Esophagus muscularis mucosa (tissue), 4 donors: ENCODE data around the gene TVP23C. TPM values are rescaled to one million over a fixed set of nuclear protein-coding genes. Genes with fewer than 3 reads are reported as not detected.
A peak's percentile ranks its signal among the peaks of the same experiment; 100 is the strongest.
"Not testable (repeated sequence)": the region's sequence is repeated elsewhere in the genome, so short reads cannot be mapped to it uniquely, and the experiment has no call there.

Experiments used
- DNase-seq: peaks from one replicate; pipeline ENCODE4 v3.0.0-alpha.2; 2017; ENCODE audit errors: extremely low spot score
- H3K27ac ChIP-seq, 4 donors: fragments of 200-600 bp; sonication (generic); replicated peaks in 1 of 4; 1 replicate in 3 of 4; 2 replicates in 1 of 4; pipeline ENCODE4 v1.5.1; 2016 to 2019; ENCODE audit warnings: mild to moderate bottlenecking in 1 of 4
- H3K27me3 ChIP-seq, 4 donors: fragments of 200-600 bp; sonication (generic); one replicate each; pipeline versions ENCODE4 v1.5.1 to v1.6.0; 2016 to 2019
- H3K36me3 ChIP-seq, 4 donors: fragments of 200-600 bp; sonication (generic); one replicate each; pipeline ENCODE4 v1.5.1; 2016 to 2019
- H3K4me1 ChIP-seq, 4 donors: fragments of 200-600 bp; sonication (generic); one replicate each; pipeline ENCODE4 v1.5.1; 2016 to 2019
- H3K4me3 ChIP-seq, 4 donors: fragments of 200-600 bp; sonication (generic); 1 replicate in 2 of 4; 2 replicates in 2 of 4; pipeline ENCODE4 v1.5.1; 2016 to 2019; ENCODE audit warnings: mild to moderate bottlenecking in 4 of 4, moderate library complexity in 1 of 4
- H3K9me3 ChIP-seq, 4 donors: fragments of 200-600 bp; sonication (generic); 1 replicate in 3 of 4; 2 replicates in 1 of 4; pipeline ENCODE4 v1.5.1; 2016 to 2019
- WGBS: methylation state at CpG from one replicate; pipeline ENCODE4 v1.1.5; 2018; 5-methylcytosine and 5-hydroxymethylcytosine counted together
- intact Hi-C: fragments of 100-400 bp; cut with DNase I; formaldehyde crosslinking; loops from one replicate; pipeline ENCODE4 v1.15.1; 2023
- total RNA-seq, 4 donors: library from RNA; depleted of rRNA; stranded (reverse); fragments of >200 nt; gene quantifications; one replicate each; pipeline versions ENCODE4 v1.1.0 to v1.2.1, GENCODE V29; 2016
- TF ChIP-seq, protein P1 (sequence below), 3 experiments: fragments of 200-600 bp in 2 of 3; fragments of 450-650 bp in 1 of 3; sonication (generic) in 2 of 3; IDR thresholded peaks; one replicate each; pipeline ENCODE4 v1.5.1; 2017 to 2019; ENCODE audit warnings: antibody characterized with exemption in 3 of 3, mild to moderate bottlenecking in 2 of 3, moderate library complexity in 1 of 3

TVP23C gene
- total RNA-seq, 4 donors from 2014 or later = 4.3 to 19.9 (median 6.1) TPM

DNA sequence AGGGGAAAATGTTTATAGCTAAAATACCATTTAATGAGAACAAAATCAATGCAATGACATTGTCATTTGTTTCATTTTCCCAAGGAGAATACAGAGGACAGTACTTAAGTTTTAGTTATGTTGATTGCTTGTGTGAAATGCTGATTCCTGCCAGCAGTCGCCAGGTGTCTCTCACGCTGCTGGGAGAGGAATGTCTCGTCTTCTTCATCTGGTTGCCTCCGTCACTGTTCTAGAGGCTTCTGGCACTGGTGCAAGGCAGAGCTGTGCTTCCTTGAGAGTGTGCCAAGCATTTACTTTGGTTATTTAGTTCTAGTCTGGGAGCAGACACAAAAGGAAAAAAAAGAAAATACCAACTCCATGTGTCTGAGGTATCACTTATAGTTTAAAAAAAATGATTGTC is 10.6 kb upstream of the TVP23C start:
- H3K4me1 ChIP-seq, H3K36me3 ChIP-seq, DNase-seq, intact Hi-C loops, H3K4me3 ChIP-seq, H3K27ac ChIP-seq, H3K9me3 ChIP-seq, H3K27me3 ChIP-seq: not testable (repeated sequence)
- TF ChIP-seq, protein P1, sequence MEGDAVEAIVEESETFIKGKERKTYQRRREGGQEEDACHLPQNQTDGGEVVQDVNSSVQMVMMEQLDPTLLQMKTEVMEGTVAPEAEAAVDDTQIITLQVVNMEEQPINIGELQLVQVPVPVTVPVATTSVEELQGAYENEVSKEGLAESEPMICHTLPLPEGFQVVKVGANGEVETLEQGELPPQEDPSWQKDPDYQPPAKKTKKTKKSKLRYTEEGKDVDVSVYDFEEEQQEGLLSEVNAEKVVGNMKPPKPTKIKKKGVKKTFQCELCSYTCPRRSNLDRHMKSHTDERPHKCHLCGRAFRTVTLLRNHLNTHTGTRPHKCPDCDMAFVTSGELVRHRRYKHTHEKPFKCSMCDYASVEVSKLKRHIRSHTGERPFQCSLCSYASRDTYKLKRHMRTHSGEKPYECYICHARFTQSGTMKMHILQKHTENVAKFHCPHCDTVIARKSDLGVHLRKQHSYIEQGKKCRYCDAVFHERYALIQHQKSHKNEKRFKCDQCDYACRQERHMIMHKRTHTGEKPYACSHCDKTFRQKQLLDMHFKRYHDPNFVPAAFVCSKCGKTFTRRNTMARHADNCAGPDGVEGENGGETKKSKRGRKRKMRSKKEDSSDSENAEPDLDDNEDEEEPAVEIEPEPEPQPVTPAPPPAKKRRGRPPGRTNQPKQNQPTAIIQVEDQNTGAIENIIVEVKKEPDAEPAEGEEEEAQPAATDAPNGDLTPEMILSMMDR (IDR thresholded peaks at IDR 0.05) = peak in 1 of 3 experiments; percentile 18
- WGBS = 74% methylated on average over 2 of the region's 4 CpGs

DNA sequence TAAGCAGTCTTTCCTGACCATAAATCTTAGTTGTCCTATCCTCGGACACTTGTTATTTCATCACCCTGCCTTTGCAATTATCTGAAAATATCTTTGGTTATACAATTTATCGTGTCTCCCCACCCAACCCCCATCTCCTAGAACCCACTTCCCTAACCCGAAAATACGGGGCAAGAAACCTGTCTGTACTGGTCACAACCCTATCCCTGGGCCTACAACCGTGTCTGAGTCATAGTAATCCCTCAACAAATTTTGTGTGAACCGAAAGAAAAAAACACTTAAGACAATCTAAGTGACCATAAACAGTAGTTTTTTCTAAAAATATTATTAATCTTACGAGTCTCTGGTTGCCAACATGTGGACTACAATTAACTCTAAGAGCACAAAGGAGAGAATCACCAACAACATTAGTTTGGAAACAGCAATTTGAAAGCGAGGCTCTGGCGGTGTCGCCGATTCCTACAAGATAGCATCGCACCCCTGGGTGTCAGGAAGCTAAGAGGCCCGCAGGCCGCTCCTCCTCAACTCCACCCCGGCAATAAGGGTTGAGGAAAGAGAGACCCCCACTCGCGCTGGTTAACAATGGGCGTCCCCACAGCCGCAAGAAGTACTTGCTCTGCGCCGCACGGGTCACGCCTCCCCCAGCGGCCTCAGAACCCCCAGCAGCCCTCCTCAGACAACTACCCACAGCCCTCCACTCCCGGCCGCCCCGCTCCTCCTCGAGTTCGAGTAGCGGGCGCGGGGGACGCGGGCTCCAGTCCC is 489 bp downstream of the TVP23C start:
- H3K27me3 ChIP-seq, H3K36me3 ChIP-seq, intact Hi-C loops, DNase-seq, H3K9me3 ChIP-seq: not testable (repeated sequence)
- Histone ChIP-seq H3K4me1 (peaks cover 0 to 13% (median 4%) of the 10 kb centered on the region in 4 donors), H3K4me3 (peak overlapping the region; percentile 72 to 83 (median 76)), H3K27ac (peak overlapping the region; percentile 71 to 83 (median 80))
- 21% methylated on average over 5 of the region's 34 CpGs for WGBS

DNA sequence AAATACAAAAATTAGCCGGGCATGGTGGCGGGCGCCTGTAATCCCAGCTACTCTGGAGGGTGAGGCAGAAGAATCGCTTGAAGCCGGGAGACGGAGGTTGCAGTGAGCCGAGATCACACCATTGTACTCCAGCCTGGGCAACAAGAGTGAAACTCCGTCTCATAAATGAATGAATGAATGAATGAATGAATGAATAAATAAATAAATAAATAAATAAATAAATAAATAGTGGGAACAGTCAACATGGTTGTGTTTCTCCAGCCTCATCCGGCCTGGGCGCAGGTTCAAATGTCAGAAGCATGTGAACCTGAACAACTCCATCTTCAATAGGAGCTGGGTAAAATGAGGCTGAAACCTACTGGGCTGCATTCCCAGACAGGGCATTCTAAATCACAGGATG is 1.8 kb downstream of the TVP23C start:
- DNase-seq, H3K4me3 ChIP-seq, H3K9me3 ChIP-seq, intact Hi-C loops, H3K36me3 ChIP-seq, H3K27ac ChIP-seq, H3K27me3 ChIP-seq: not testable (repeated sequence)
- 90% methylated on average over 10 of the region's 10 CpGs for WGBS
- peaks cover 0 to 13% (median 4%) of the 10 kb centered on the region in 4 donors for H3K4me1 ChIP-seq

DNA sequence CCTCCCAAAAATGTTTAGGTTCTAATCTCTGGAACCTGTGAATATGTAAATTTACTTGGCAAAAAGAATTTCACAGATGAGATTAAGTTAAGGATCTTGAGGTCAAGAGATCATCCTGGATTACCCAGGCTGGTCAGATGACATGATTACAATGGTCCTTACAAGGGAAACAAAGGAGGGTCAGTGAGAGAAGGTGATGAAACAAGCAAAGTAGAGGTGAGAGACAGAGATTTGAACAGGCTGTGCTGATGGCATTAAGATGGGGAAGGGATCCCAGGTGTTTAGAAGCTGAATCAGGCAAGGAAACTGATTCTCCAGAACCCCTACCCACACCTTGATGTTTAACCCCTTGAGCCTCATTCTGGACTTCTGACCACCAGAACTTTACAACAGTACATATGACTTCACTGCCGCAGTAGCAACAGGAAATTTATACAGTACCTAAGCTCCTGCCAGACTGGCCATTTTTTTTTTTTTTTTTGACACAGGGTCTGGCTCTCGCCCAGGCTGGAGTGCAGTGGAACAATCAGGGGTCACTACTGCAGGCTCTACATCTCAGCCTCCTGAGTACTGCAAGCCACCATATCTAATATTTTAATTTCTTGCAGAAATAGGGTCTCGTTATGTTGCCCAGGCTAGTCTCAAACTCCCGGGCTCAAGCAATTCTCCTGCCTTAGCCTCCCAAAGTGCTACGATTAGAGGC is 4.7 kb downstream of the TVP23C start:
- H3K27me3 ChIP-seq, intact Hi-C loops, H3K9me3 ChIP-seq, H3K4me1 ChIP-seq, H3K27ac ChIP-seq, H3K4me3 ChIP-seq, H3K36me3 ChIP-seq, DNase-seq: not testable (repeated sequence)
- 57% methylated on average over 1 of the region's 5 CpGs for WGBS

DNA sequence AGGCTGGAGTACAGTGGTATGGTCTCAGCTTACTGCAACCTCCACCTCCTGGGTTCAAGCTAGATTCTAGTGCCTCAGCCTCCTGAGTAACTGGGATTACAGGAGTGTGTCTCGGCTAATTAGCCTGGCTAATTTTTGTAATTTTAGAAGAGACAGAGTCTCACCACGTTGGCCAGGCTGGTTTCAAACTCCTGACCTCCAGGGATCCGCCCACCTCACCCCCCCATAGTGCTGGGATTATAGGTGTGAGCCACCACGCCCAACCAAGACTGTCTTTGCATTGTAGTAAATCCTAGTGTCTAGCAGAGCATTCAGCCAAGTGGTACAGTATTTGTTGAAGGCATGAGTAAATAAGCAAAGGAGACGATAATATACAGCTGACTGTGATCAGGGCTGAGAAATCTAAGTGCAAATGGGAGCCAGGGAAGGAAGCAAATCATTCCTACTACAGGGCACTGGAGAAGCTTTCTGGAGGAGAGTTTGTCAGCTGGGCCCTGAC is 5.9 kb downstream of the TVP23C start:
- H3K27me3 ChIP-seq, H3K27ac ChIP-seq, DNase-seq, H3K4me1 ChIP-seq, H3K36me3 ChIP-seq, intact Hi-C loops, H3K9me3 ChIP-seq, H3K4me3 ChIP-seq: not testable (repeated sequence)
- WGBS = no CpG with 5 or more reads among the region's 5 CpGs

DNA sequence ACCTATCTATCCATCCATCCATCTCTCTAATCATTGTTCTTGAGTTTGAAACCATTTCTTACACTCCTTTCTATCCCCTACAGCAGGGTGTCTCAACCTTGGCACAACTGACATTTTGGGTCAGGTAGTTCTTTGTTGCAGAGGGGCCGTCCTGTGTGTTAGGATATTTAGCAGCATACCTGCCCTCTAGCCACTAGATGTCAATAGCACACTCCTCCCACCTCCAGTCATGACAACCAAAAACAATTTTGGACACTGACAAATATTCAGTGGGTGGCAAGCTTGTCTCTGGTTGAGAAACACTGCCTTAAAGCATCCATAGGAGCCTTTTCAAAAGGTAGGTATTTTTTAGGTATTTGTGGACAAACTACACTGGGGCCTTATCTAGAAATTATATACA is 10.4 kb downstream of the TVP23C start:
- DNase-seq, H3K4me3 ChIP-seq, H3K36me3 ChIP-seq, H3K27ac ChIP-seq, H3K27me3 ChIP-seq, intact Hi-C loops, H3K9me3 ChIP-seq, H3K4me1 ChIP-seq: not testable (repeated sequence)
- WGBS = 63% methylated on average over 1 of the region's 1 CpG

DNA sequence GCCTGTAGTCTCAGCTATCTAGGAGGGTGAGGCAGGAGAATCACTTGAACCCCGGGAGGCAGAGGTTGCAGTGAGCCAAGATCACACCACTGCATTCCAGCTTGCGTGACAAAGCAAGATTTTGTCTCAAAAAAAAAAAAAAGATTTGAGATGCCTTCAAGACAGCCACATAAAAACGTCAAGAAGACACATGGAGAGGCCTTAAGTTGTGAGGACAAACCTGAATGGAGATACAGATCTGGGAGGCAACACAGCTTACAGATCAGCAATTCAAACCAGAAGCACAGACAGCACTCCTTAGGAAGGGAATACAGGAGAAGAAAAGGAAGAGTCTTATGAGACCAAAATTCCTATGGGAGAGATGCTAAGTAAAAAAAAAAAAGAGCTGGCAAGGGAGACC is 13.7 kb downstream of the TVP23C start:
- intact Hi-C loops, H3K4me3 ChIP-seq: not testable (repeated sequence)
- 84% methylated on average over 3 of the region's 3 CpGs for WGBS

DNA sequence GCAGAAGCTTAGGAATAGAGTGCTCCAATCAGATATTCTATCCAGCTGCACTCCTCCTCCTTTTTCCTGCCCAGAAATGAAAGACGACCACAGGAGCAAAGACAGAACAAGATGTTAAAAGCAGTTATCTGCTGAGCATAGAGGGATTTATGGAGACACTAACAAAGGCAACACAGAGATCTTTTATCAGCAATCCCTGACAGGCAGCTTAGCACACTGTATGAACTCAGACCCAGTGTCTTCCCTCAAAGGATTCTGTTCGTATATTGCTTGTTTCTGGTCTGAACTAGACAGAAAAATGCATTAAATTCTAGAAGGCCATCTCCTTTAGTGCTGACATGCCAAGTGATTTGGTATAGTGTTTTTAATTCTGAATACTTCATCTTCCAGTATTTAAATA is 16.7 kb downstream of the TVP23C start:
- intact Hi-C loops, H3K27ac ChIP-seq, H3K27me3 ChIP-seq, DNase-seq, H3K4me3 ChIP-seq, H3K4me1 ChIP-seq, H3K9me3 ChIP-seq: not testable (repeated sequence)
- H3K36me3 ChIP-seq = peaks cover 0 to 26% (median 9%) of the 10 kb centered on the region in 4 donors
- WGBS = 79% methylated on average over 1 of the region's 2 CpGs

More for the DNA sequence above, 13.7 kb downstream of the TVP23C start:
- not testable (repeated sequence) for DNase-seq, H3K9me3 ChIP-seq, H3K27ac ChIP-seq, H3K4me1 ChIP-seq, H3K27me3 ChIP-seq
- H3K36me3 ChIP-seq = peaks cover 0 to 14% (median 7%) of the 10 kb centered on the region in 4 donors

DNA sequence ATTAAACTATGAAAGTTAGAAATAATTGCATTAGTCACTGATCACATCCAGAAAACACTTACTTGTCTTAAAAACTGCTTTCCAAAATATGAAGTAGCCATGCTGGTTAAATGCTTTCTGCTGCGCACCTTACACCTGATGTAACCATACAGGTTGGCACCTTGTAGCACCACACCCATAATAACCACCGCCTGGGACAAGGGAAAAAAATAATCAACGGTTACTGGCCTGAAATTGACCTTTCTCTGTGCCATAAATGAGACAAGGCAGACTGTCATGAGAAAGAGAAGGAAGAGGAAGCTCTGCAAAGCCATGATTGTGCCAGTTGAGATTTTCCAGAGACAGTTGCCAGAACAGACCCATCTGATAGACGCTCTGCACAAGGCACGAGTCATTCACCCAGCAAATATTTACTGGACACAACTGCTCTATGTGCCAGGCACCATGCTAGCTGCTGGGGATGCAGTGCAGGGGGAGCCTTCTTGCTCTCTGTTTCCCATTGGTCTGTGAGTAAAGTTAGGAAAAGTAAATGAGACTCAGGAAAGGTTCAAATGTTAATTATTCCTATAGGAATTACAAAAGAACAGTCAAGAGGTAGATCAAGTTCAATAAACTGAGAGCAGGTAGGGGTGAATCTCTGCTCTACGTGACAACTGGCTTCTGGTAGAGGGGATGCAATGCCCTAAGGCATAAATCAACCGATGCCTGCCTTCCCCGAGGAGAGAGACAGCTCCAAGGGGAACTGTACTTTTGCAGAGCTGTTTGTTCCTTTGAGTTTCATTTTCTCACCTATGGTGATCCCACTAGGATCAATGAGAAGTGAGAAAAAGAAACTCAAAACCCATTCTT is 22.7 kb downstream of the TVP23C start:
- intact Hi-C loops, H3K4me3 ChIP-seq, DNase-seq, H3K27ac ChIP-seq, H3K27me3 ChIP-seq, H3K9me3 ChIP-seq, H3K4me1 ChIP-seq: not testable (repeated sequence)
- 69% methylated on average over 6 of the region's 8 CpGs for WGBS
- H3K36me3 ChIP-seq = peaks cover 4 to 29% (median 12%) of the 10 kb centered on the region in 4 donors

DNA sequence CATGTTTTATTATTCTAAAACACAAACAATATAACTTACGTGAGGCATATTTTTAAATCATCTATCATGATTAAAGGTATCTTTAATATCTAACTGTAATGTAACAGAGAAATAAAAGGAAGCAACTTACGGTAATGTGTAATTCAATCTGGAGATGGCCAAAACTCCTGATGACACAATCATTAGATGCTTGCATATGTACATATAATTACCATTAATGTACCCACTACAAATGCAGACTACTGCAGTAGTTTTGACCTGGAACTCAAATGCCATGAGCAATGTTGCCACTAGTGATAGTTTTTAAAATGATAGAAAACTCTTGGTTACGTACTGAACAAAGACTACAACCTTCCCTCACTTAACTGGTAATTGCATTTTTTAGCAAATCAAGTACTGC is 30.2 kb downstream of the TVP23C start:
- H3K4me3 ChIP-seq, H3K27me3 ChIP-seq, intact Hi-C loops, H3K9me3 ChIP-seq, DNase-seq, H3K27ac ChIP-seq, H3K36me3 ChIP-seq, H3K4me1 ChIP-seq: not testable (repeated sequence)
- WGBS = 80% methylated on average over 3 of the region's 3 CpGs
